ENCODE measurements around the gene PARD3B.

Gene PARD3B

DNA sequence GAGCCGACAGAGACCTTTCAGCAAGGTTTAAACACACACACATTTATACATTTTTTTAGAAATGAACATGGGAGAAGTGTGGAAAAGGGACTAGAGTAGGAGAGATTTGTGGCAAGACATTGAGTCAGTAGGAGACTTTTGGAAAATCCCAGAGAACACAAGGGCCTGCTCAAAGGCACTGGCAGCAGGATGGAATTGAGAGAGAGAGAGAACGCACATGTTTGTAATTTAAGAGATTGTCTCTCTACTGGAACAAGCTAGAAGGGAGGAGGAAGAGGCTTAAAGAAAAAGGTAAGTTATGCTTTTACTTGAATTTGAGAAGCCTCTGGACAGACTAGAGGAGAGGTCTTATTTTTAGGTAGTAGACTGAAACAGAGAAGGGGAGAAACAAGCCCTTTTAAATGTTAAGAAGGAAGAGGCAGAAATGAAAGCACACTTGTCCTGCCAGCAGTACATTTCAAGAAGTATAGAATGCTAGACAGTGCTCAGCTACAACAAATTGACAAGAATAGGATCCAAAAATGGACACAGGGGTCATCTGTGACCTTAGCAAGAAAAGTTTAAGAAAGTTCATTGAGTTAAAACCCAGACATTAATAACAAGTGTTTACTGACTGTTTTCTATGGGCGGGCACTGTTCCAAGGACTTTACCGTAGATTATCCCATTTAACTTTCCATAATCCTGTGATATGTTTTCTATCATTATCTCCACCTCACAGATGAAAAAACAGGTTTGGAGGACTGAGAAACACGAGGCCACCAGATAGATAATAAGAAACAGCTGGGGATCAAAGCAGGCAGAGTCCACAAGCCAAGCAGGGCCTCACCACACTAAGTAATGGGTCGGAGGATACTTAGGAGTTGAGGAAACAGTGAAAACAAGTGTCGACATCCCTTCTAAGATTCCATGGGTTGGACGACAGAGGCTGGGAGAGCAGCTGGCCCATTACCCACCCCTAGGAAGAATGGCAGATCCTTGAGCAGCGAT, 830.5 kb downstream of the PARD3B start:
- no peak for DNase-seq

DNA sequence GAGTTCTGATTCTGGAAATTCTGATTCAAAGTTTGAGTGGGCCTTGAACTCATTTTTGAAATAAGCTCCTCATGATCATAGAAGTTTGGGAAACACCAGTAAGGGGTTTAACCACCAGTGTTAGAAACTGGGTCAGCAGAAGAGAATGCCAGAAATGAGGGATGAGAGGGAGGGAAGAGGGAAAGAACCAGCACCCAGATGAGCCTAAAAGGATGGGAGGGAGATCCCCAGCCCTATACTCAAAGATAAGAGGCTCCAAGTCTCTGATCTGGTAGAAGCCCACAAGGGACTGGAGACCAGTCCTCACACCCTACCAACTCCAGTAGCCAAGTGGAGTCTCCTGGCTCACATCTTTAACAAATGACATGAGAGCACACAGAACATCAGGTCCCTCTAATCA, 832.0 kb downstream of the PARD3B start:
- no peak for DNase-seq

DNA sequence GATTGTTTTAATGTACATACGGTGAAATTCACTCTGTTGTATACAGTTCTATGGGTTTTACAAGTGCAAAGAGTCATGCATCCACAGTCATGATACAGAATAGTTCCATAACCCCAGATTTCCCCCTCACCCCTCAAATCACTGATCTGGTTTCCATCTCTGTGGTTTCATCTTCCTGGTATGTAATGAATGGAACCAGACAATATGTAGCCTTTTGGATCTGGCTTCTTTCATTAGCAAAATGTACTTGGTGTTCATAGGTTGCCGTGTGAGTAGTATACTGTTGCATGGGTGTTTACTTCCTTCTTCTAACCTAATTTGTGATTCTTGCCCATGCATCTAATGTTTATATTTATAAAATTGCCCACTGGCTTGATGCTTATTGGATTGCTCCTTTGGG, 838.3 kb downstream of the PARD3B start:
- DNase-seq: no peak

- DNase-seq: no peak
Measured at GRCh38 chr2:205386109-205386508, 840.8 kb downstream of the PARD3B start.

DNA sequence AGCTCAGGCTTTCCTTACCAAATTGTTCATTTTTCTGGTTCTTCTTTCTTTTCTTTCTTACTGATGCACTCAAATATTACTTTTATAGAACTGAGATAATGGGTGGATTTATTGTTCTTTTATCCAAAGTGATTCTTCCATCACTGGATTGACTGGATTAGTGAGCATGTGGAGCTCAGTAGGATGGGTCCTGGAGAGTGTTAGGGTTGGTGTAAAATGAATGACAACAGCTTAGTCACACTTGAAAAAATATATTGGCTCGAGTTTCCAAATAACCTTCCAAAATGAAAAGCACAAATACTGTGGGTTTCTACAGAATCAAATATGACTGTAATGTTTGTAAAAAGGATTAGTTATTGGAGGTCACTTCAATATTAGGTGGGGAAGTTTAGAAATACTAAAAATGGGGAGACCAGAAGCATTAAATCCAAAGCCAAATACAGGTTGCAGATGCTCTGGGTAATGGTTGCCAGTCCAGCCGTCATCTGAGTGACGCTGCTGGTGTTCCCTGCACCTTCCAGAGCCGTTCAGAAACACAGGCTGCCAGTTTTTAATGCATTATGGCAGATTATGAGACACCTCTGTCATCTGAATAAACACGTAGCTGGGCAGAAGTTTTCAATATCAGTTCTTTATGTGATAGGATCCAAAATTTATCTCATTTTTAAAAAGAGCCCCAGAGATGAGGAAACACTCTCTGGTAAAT, 842.2 kb downstream of the PARD3B start:
- DNase-seq: no peak

DNA sequence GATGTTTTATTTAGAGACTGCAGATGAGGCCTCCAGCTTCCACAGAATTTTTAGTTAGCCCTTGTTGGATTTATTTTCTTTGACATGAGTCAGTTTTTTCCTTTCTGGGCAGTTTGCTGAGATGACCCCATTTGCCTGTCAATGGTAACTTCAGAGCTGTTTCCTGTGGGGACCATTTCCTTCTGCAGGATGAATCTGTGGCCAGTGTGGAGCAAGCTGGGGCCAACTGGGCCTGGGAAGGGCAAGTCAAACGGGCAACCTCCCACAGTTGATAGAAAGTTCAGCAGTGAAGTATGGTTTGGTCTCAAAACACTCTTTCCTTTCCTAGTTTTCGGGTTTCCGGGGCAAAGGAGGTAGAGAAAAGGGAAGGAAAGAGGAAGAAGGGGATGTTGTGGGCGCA, 845.6 kb downstream of the PARD3B start:
- DNase-seq: no peak

- no peak for DNase-seq
Measured at GRCh38 chr2:205401511-205401910, 856.2 kb downstream of the PARD3B start.

DNA sequence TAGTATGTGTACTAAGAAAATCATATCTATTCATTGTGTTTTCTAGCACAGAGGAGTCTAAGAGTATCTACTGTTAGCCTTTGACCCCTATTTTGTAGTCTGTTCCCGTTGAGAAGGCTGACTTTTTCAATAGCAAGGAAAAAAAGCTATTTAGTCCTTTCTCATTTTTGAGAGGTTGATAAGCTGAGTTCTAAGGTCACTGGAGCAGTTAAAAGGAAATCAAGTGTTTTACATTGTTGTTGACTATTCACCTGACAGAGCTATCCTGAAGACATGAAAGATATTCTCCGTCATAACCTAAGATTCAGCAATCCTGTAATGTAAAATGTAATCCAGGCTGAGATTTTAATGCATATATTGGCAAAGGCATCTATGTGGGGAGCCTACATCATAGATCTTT, 856.7 kb downstream of the PARD3B start:
- no peak for DNase-seq

DNA sequence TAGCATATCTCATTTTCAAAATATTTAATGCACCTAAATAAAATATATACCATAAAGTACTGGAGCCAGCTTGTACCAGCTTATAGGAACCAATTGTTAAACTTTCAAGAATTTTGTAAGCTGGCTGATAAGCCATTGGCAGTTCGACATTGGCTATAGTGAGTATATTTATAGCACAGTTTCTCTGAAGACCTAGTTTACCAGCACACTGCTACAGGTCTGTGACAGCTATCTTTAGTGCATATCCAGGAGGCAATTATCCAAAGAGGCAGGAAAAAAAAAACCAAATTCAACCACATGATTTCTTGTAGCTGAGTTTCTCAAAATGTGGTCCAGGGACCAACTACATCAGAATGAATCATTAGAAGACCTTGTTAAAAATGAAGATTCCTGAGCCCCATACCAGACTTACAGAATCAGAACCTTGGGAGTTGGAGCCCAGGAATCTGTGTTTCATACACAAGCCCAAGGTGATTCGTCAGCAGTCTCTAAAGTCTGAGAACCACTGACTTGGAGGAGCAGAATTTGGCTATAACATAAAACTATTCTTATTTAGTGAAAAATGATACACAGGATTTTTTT, 858.1 kb downstream of the PARD3B start:
- no peak for DNase-seq

DNA sequence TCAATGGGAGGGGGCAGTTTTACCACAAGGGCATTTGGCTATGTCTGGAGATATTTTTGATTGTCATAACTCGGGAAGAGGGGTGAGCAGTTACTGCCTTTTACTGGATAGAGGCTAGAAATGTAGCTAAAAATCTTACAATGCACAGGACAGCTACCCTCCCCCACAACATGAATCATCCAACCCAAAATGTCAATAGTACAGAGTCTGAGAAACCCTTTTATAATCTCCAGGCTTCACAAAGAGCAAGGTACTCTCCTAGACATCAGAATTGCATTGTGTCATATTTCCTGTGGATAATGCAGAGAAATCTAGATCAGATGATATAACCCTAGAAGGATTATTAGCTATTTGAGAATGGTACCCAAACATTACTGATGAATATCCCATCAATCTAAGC, 859.9 kb downstream of the PARD3B start:
- no peak for DNase-seq

GRCh38 chr2:205405752-205406151, 860.5 kb downstream of the PARD3B start:
- DNase-seq: no peak

DNA sequence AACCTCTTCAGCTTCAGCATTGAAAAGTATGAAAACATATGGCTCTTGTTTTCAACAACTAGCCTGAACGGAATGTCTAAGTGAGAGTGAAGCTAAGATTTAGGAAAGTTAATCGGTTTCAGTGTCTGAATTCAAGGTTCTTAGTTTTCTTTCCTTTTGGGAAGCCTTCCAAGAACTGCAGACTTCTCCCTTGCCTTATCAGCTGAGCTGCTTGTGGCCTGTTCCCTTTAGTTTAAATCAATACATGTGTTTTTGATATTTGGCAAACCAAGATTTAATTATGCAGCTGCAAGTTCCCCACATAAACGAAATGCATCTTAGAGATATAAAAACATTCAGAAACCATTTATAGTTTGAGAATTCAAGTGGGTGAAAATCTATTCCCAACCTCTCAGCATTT, 862.7 kb downstream of the PARD3B start:
- no peak for DNase-seq

GRCh38 chr2:205408696-205409095, 863.4 kb downstream of the PARD3B start:
- DNase-seq: no peak

DNA sequence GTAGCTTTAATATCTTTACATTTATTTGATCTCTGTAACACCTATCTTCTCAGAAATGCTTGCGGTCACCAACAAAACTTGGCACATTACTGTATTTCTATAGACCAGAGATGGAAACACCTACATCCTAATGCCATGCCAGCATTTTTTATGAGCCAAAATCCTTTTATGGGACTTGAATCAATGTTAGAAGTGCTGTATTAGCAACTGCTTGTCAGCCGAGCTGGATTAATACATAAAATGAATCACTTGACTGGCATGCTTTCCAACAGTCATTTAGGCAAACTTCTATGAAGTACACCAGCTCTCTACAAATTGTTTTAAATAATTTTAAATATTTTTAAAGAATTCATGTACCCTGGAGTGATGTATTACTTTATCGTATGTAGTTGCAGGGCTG, 864.1 kb downstream of the PARD3B start:
- no peak for DNase-seq

DNA sequence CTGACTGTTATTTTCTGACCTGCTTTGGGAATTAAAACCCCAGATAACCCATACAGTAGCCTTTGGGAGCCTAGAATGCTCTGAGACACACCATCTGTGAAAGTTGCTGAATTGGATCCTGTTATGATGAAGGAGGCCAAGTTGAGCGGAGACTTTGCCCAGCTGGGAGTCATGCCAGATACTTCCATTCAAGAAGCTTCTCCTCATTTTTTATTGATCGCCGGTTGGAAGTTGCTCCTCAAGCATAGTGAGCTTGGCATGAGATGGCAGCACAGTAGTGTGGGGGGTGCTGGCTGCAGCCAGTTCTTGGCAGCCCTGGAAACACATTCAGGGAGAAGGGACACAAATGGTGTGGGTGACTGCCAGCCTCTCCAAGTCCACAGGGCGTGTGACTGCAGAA, 866.3 kb downstream of the PARD3B start:
- DNase-seq: no peak

DNA sequence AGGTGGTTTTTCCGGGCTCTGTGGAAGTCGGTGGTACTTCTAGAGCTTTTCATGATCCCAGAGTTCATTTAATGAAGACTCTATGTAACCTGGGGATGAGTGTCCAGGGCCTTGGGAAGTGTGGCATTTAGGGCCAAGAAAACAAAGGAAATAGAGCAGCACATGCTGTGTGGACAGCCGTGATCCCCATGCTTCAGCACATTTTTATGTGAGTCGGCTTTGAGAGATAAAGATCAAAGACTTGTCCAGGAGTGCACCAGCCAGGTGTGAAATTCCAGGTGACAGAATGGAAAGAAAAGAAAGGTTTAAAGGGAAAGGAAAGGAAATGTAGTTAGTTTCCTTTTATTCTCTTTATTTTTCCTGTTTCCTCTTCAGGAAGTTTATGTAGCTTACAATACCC, 879.1 kb downstream of the PARD3B start:
- no peak for DNase-seq

DNA sequence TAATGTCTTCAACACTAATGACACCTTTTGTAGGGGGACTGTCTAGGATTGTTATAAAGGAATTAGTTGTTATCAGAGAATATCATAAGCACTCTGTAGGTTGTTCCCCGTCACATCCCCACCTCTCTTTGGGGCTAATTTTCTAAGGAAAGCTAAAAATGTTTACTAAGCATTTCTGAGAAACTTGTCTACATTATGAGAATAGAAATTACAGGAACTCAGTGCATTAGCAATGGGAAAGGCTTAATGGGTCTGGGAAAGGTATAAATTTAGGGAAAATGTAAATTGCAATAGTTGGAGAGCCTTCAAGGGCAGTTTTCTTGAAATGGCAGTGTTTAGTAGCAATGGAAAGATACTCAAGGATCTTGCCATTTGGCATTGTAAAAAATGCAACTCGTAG, 879.8 kb downstream of the PARD3B start:
- DNase-seq: no peak

DNA sequence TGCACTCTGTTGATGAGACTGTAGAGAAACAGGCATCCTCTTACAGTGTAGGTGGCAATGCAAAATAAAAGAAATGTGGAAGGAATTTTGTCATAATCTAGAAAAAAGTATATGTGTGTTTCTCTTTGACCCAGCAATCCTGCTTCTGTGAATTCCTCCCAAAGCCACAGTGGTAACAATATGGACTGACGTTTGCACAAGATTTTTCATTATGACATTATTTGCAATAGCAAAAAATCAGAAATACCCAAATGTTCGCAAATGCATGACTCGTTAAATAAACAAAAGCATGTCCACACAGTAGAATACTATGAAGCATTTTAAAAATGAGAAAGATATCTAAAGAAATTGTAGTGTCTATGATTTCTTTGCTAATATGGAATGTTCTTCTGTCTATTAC, 881.8 kb downstream of the PARD3B start:
- DNase-seq: no peak

DNA sequence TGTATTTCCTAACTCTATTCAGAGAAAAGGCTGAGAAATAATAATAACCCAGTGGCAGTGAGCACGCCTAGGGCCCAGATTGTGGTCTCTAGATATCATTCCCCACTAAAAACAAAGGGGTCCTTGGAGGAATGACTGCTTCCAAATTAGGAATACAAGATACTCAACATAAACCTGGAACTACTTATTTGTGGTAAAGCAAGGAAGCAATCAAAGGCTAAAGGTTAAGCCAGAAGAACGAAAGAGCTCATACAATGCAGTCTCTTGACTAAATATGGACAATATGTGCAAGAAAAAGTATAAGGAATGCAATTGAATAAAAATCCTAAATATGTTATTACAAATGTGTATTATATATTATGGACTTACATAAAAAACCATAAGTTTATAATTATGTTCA, 883.5 kb downstream of the PARD3B start:
- DNase-seq: no peak

DNA sequence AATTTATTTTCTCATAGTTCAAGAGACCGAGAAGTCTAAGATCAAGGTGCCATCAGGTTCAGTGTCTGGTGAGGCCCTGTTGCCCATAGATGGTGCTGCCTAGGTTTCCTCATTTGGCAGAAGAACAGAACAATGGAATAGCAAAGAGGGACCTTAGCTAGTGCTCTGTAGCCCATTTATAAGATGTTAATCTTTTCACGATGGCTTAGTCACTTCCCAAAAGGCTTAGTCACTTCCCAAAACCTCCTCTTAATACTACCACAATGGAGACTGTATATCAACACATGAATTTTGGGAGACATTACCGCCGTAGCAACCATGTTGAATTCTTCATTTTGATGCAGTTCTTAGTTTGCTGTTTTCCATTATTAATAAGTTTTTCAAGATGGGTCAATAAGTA, 890.7 kb downstream of the PARD3B start:
- DNase-seq: no peak

DNA sequence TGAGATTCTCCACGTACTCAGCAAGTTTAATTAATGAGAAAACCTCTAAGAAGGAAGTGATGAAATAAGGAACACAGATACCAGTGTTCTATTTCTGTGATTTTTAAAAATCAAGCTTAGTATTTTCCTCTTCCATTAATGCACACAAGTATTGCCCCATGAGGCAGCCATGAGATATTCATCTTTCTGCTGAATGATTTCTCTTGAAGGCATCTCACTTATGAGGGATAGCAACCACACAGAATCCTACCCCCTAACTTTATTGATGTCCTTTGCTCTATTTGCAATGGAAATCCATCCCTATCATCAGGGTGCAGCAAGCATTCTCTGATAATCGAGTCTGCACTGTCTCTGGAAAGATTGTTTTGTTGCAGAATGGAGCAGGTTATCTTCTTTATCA, 893.0 kb downstream of the PARD3B start:
- no peak for DNase-seq

GRCh38 chr2:205439621-205440020, 894.3 kb downstream of the PARD3B start:
- DNase-seq: no peak

DNA sequence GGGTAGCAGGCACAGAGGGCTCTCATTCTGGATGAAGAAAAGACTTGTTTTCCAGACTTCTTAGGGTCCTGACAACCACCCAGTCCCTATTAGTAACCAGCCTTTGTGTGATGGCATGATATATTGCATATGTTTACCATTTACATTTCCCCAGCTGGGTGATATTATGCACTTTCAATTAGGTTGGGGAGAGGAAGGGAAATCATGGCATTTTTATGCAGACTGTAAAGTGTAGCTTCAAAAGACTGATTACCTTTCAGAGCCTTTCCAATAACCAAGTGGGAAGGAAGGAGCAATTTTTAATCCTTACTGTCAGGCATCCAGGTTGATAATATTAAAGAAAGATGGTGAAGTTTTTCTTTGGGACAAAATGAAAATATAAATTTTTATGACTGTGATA, 896.2 kb downstream of the PARD3B start:
- DNase-seq: no peak

GRCh38 chr2:205448189-205448588, 902.9 kb downstream of the PARD3B start:
- DNase-seq: no peak
